Effector CD4-positive, alpha-beta T cell (primary cell): Measurements from ENCODE around the gene C5orf34.
"Not testable (repeated sequence)": the region's sequence is repeated elsewhere in the genome, so short reads cannot be mapped to it uniquely, and the experiment has no call there.

Source experiments
- DNase-seq: peaks from one replicate; pipeline ENCODE4 v3.0.0-alpha.2; 2020

C5orf34 gene

GRCh38 chr5:43514471-43514815, 505 bp downstream of the C5orf34 start:
- DNase-seq: no peak

GRCh38 chr5:43514025-43514424, 923 bp downstream of the C5orf34 start:
- DNase-seq: no peak

- not testable (repeated sequence) for DNase-seq
These were observed 3.9 kb downstream of the C5orf34 start for GRCh38 chr5:43511062-43511461.

- DNase-seq: no peak
These were observed 16.4 kb downstream of the C5orf34 start for GRCh38 chr5:43498581-43498980.

GRCh38 chr5:43497311-43498104, 17.4 kb downstream of the C5orf34 start:
- no peak for DNase-seq

GRCh38 chr5:43491326-43491725, 23.6 kb downstream of the C5orf34 start:
- no peak for DNase-seq

GRCh38 chr5:43486353-43486752, 28.6 kb downstream of the C5orf34 start:
- no peak for DNase-seq

GRCh38 chr5:43485406-43485805, 29.5 kb downstream of the C5orf34 start:
- DNase-seq: no peak

- DNase-seq: peak; percentile 75
These were observed 30.7 kb downstream of the C5orf34 start for GRCh38 chr5:43484106-43484849.

GRCh38 chr5:43483298-43484105, 31.4 kb downstream of the C5orf34 start, which contains the start of gene TMEM267:
Gene TMEM267, minus strand, starts transcription at chr5:43483865. Its CDS starts 29,896 bp downstream, at chr5:43453969.
- DNase-seq: peak; percentile 71

- no peak for DNase-seq
These were observed 32.3 kb downstream of the C5orf34 start for GRCh38 chr5:43482490-43483297.

GRCh38 chr5:43469671-43470391, 45.1 kb downstream of the C5orf34 start:
- DNase-seq: no peak

GRCh38 chr5:43467100-43467499, 47.8 kb downstream of the C5orf34 start:
- no peak for DNase-seq

GRCh38 chr5:43465455-43465854, 49.5 kb downstream of the C5orf34 start:
- DNase-seq: not testable (repeated sequence)

GRCh38 chr5:43461066-43461465, 53.9 kb downstream of the C5orf34 start:
- DNase-seq: no peak

- DNase-seq: no peak
These were observed 58.4 kb downstream of the C5orf34 start for GRCh38 chr5:43456556-43456955.

- DNase-seq: not testable (repeated sequence)
These were observed 73.4 kb downstream of the C5orf34 start for GRCh38 chr5:43441575-43441974.

- no peak for DNase-seq
These were observed 77.8 kb downstream of the C5orf34 start for GRCh38 chr5:43437062-43437660.
